Parathyroid adenoma (tissue), 2 donors: ENCODE measurements around the gene DNAH8.
A peak's percentile ranks its signal among the peaks of the same experiment; 100 is the strongest.
"Not testable (repeated sequence)": the region's sequence is repeated elsewhere in the genome, so short reads cannot be mapped to it uniquely, and the experiment has no call there.

Source experiments
- H2AFZ ChIP-seq: fragments of 300-600 bp; sonication (generic); one replicate; pipeline ENCODE4 v1.7.0; 2017; ENCODE audit warnings: antibody characterized with exemption, mild to moderate bottlenecking
- H3K27ac ChIP-seq: fragments of 300-600 bp; sonication (generic); one replicate; pipeline ENCODE4 v1.7.0; 2017
- H3K27me3 ChIP-seq: fragments of 300-600 bp; sonication (generic); one replicate; pipeline ENCODE4 v1.7.0; 2017; ENCODE audit warnings: low read length; ENCODE audit not compliant: control insufficient read depth, insufficient read depth
- H3K36me3 ChIP-seq: fragments of 300-600 bp; sonication (generic); one replicate; pipeline ENCODE4 v1.7.0; 2017; ENCODE audit warnings: low read length; ENCODE audit not compliant: control insufficient read depth, insufficient read depth
- H3K4me1 ChIP-seq: fragments of 300-600 bp; sonication (generic); one replicate; pipeline ENCODE4 v1.7.0; 2017; ENCODE audit warnings: control low read depth
- H3K4me2 ChIP-seq: fragments of 300-600 bp; sonication (generic); one replicate; pipeline ENCODE4 v1.7.0; 2017; ENCODE audit warnings: low read length
- H3K4me3 ChIP-seq: fragments of 300-600 bp; sonication (generic); one replicate; pipeline ENCODE4 v1.7.0; 2017; ENCODE audit warnings: low read depth, low read length
- H3K79me2 ChIP-seq: fragments of 300-600 bp; sonication (generic); one replicate; pipeline ENCODE4 v1.7.0; 2017; ENCODE audit warnings: control low read depth
- H3K9ac ChIP-seq: fragments of 300-600 bp; sonication (generic); one replicate; pipeline ENCODE4 v1.7.0; 2017; ENCODE audit warnings: mild to moderate bottlenecking
- H3K9me3 ChIP-seq: fragments of 300-600 bp; sonication (generic); one replicate; pipeline ENCODE4 v1.7.0; 2017; ENCODE audit warnings: low read length; ENCODE audit not compliant: control insufficient read depth
- TF ChIP-seq, protein P1 (sequence below): fragments of 300-600 bp; sonication (generic); IDR thresholded peaks from one replicate; pipeline ENCODE4 v1.7.0; 2017; ENCODE audit warnings: antibody characterized with exemption, mild to moderate bottlenecking
- donor health status: primary hyperparathyroidism.

DNAH8 gene

GRCh38 chr6:38865521-38866174 is 150.5 kb downstream of the DNAH8 start:
- H3K27me3 ChIP-seq = no peaks in the 10 kb centered on the region
- TF ChIP-seq, protein P1, sequence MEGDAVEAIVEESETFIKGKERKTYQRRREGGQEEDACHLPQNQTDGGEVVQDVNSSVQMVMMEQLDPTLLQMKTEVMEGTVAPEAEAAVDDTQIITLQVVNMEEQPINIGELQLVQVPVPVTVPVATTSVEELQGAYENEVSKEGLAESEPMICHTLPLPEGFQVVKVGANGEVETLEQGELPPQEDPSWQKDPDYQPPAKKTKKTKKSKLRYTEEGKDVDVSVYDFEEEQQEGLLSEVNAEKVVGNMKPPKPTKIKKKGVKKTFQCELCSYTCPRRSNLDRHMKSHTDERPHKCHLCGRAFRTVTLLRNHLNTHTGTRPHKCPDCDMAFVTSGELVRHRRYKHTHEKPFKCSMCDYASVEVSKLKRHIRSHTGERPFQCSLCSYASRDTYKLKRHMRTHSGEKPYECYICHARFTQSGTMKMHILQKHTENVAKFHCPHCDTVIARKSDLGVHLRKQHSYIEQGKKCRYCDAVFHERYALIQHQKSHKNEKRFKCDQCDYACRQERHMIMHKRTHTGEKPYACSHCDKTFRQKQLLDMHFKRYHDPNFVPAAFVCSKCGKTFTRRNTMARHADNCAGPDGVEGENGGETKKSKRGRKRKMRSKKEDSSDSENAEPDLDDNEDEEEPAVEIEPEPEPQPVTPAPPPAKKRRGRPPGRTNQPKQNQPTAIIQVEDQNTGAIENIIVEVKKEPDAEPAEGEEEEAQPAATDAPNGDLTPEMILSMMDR = no peak
- H2AFZ ChIP-seq = no peak overlapping the region
- no peaks in the 10 kb centered on the region for H3K36me3 ChIP-seq
- H3K4me3 ChIP-seq = no peak overlapping the region
- H3K9me3 ChIP-seq = no peaks in the 10 kb centered on the region
- no peaks in the 10 kb centered on the region for H3K79me2 ChIP-seq
- H3K27ac ChIP-seq = no peak overlapping the region
- no peak overlapping the region for H3K9ac ChIP-seq
- H3K4me2 ChIP-seq = no peak overlapping the region
- no peaks in the 10 kb centered on the region for H3K4me1 ChIP-seq

- H3K36me3 ChIP-seq = no peaks in the 10 kb centered on the region
- H2AFZ ChIP-seq = no peak overlapping the region
- TF ChIP-seq, protein P1 = no peak
- H3K4me1 ChIP-seq = no peaks in the 10 kb centered on the region
- H3K9ac ChIP-seq = no peak overlapping the region
- no peaks in the 10 kb centered on the region for H3K79me2 ChIP-seq
- no peak overlapping the region for H3K27ac ChIP-seq
- no peaks in the 10 kb centered on the region for H3K9me3 ChIP-seq
- no peaks in the 10 kb centered on the region for H3K27me3 ChIP-seq
- H3K4me2 ChIP-seq = no peak overlapping the region
- H3K4me3 ChIP-seq = no peak overlapping the region
These were observed 152.6 kb downstream of the DNAH8 start for GRCh38 chr6:38867726-38868125.

GRCh38 chr6:38871741-38872568 is 156.8 kb downstream of the DNAH8 start:
- Histone ChIP-seq H3K79me2 (no peaks in the 10 kb centered on the region), H3K4me2 (no peak overlapping the region), H3K27ac (no peak overlapping the region), H2AFZ (no peak overlapping the region), H3K4me3 (no peak overlapping the region), H3K9me3 (no peaks in the 10 kb centered on the region), H3K9ac (no peak overlapping the region), H3K27me3 (no peaks in the 10 kb centered on the region), H3K4me1 (no peaks in the 10 kb centered on the region), H3K36me3 (no peaks in the 10 kb centered on the region)
- TF ChIP-seq, protein P1 = peak; percentile 69

DNA sequence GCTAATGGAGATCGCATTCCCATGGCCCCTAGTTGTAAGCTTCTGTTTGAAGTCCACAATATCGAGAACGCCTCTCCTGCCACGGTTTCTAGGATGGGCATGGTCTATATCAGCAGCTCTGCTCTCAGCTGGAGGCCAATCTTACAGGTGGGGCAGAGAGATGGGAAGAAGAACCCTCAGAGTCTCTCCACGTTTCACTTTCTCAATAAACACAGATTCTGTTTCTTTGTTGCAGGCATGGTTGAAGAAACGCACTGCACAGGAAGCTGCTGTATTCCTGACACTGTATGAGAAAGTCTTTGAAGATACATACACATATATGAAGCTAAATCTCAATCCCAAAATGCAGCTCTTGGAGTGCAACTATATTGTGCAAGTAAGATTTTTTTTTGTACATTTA is 157.9 kb downstream of the DNAH8 start:
- Histone ChIP-seq H3K79me2 (no peaks in the 10 kb centered on the region), H2AFZ (no peak overlapping the region), H3K27ac (no peak overlapping the region), H3K9me3 (no peaks in the 10 kb centered on the region), H3K9ac (no peak overlapping the region), H3K4me2 (no peak overlapping the region), H3K36me3 (no peaks in the 10 kb centered on the region), H3K4me1 (no peaks in the 10 kb centered on the region), H3K4me3 (no peak overlapping the region), H3K27me3 (no peaks in the 10 kb centered on the region)
- TF ChIP-seq, protein P1 = no peak

DNA sequence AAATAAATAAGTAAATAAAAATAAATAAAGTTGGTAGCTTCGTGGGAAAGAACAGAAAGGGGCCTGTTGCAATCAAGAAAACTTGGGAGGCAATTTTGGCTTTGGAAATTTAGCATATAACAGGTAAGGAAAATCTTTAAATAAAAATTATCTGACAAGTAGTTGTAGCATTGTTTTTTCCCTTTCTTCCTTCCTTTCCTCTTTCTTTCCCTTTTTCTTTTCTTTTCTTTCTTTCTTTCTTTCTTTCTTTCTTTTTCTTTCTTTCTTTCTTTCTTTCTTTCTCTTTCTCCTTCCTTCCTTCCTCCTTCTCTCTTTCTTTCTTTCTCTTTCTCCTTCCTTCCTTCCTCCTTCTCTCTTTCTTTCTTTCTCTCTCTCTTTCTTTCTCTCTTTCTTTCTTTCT is 158.7 kb downstream of the DNAH8 start:
- not testable (repeated sequence) for H3K9me3 ChIP-seq, H3K36me3 ChIP-seq, H3K79me2 ChIP-seq, H3K27me3 ChIP-seq, H3K27ac ChIP-seq, H3K4me1 ChIP-seq, H2AFZ ChIP-seq, H3K4me3 ChIP-seq, H3K9ac ChIP-seq, H3K4me2 ChIP-seq
